Lower lobe of right lung (tissue), 2 donors: Measurements from ENCODE around the gene DTD1. TPM values are rescaled to one million over a fixed set of nuclear protein-coding genes. Genes with fewer than 3 reads are reported as not detected.

Source experiments
- ATAC-seq, 2 donors: fragments of 200-7000 bp; cut with Tn5 transposase; one replicate each; pipeline ENCODE4 v1.9.1; 2020 to 2022; ENCODE audit warnings: mild to moderate bottlenecking in 2 of 2, moderate library complexity in 2 of 2
- DNase-seq: peaks from one replicate; pipeline ENCODE4 v3.0.0-alpha.2; 2020
- H3K27ac ChIP-seq: fragments of 200-600 bp; one replicate; pipeline ENCODE4 v1.8.0; 2022
- H3K27me3 ChIP-seq: fragments of 200-600 bp; one replicate; pipeline ENCODE4 v1.8.0; 2022; ENCODE audit warnings: low read depth
- H3K36me3 ChIP-seq: fragments of 200-600 bp; one replicate; pipeline ENCODE4 v1.8.0; 2022; ENCODE audit warnings: mild to moderate bottlenecking
- H3K4me1 ChIP-seq: fragments of 200-600 bp; one replicate; pipeline ENCODE4 v1.8.0; 2022
- H3K4me3 ChIP-seq: fragments of 200-600 bp; one replicate; pipeline ENCODE4 v1.8.0; 2022; ENCODE audit warnings: mild to moderate bottlenecking
- H3K9me3 ChIP-seq: fragments of 200-600 bp; one replicate; pipeline ENCODE4 v1.8.0; 2022
- CTCF ChIP-seq: fragments of 200-600 bp; IDR thresholded peaks from one replicate; pipeline ENCODE4 v1.8.0; 2022; ENCODE audit warnings: antibody characterized with exemption, mild to moderate bottlenecking
- intact Hi-C: fragments of 100-400 bp; cut with DNase I; formaldehyde crosslinking; loops from one replicate; pipeline ENCODE4 v1.11.0; 2022
- total RNA-seq: library from RNA; stranded (reverse); fragmentation: NEBNext Ultra II Directional; extraction: Animal tissue kit (Norgen Biotek cat#: 25700); gene quantifications from one replicate; pipeline ENCODE4 v1.2.1, GENCODE V29; 2021
- donor health status: DM: no; HTN: yes; CAD: no; lungs with severe emphysema.

DTD1 gene
- total RNA-seq, 1 donor from 2014 or later = 15.7 TPM

GRCh38 chr20:18657575-18657974, 69.7 kb downstream of the DTD1 start:
- TF ChIP-seq CTCF = no peak
- DNase-seq (no peak), ATAC-seq (no peak)
- intact Hi-C loops = no loop called here
- H3K4me1 ChIP-seq = no peaks in the 10 kb centered on the region
- no peaks in the 10 kb centered on the region for H3K9me3 ChIP-seq
- H3K27ac ChIP-seq = no peak overlapping the region
- H3K36me3 ChIP-seq = no peaks in the 10 kb centered on the region
- no peaks in the 10 kb centered on the region for H3K27me3 ChIP-seq
- H3K4me3 ChIP-seq = no peak overlapping the region

DNA sequence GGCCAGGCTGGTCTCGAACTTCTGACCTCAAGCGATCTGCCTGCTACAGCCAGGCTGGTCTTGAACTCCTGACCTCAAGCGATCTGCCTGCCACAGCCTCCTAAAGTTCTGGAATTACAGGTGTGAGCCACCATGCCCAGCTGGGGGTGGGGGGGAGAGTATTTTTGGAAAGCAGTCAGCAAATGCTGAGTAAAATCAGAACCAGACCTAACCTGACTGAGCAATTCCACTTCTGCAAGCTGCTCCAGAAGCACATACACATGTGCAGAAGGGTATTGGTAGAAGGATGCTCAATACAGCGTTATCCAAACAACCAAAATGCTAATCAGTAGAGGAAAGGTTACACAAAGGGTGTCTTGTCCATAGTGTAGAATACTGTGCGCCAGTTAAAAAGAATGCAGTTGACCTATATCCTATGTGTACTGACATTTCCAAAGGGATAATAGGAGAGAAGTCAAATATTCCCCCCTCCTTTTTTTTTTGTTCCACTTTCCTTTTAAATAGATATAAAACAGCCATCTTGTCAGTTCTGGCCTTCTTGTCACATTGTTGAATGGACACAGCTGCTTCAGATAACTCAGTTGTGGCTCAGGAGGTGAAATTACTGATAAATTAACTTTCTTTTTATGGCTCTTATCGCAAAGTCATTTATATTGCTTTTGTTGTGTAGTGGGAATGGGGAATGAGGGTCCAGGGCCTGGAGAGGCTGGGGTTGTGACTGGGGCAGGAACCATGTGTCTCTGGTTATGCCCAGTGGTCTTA, 74.6 kb downstream of the DTD1 start:
- no peak for TF ChIP-seq CTCF
- intact Hi-C loops = no loop called here
- H3K4me1 ChIP-seq = no peaks in the 10 kb centered on the region
- no peaks in the 10 kb centered on the region for H3K36me3 ChIP-seq
- DNase-seq (no peak), ATAC-seq (no peak)
- no peaks in the 10 kb centered on the region for H3K9me3 ChIP-seq
- no peak overlapping the region for H3K27ac ChIP-seq
- H3K27me3 ChIP-seq = no peaks in the 10 kb centered on the region
- no peak overlapping the region for H3K4me3 ChIP-seq

GRCh38 chr20:18663932-18664331, 76.1 kb downstream of the DTD1 start:
- ATAC-seq = no peak
- H3K27ac ChIP-seq = no peak overlapping the region
- H3K36me3 ChIP-seq = no peaks in the 10 kb centered on the region
- H3K27me3 ChIP-seq = no peaks in the 10 kb centered on the region
- DNase-seq = no peak
- H3K9me3 ChIP-seq = no peaks in the 10 kb centered on the region
- H3K4me1 ChIP-seq = no peaks in the 10 kb centered on the region
- no peak overlapping the region for H3K4me3 ChIP-seq
- intact Hi-C loops = no loop called here
- TF ChIP-seq CTCF = no peak

DNA sequence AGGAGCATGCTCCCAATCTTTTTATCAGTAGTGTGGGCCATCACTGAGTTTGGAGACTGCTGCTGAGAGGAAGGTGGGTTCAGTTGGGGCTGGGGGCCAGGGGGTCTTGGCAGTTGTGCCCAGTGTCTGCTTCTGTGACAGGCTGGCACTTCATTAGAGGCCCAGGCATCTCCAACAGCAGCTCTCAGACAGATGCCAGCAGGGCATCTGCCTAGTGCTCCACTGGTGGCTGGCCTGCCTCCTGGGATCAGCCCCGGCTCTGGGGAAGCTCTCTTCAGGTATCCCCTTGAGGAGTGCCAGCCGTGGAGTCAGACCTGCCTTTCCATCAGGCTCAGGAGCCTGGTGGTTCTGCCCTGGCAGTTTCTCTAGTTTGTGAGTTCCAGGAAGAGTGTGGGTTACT, 77.3 kb downstream of the DTD1 start:
- no peaks in the 10 kb centered on the region for H3K4me1 ChIP-seq
- no peaks in the 10 kb centered on the region for H3K27me3 ChIP-seq
- TF ChIP-seq CTCF = no peak
- no peaks in the 10 kb centered on the region for H3K9me3 ChIP-seq
- no peaks in the 10 kb centered on the region for H3K36me3 ChIP-seq
- no peak overlapping the region for H3K4me3 ChIP-seq
- DNase-seq (no peak), ATAC-seq (no peak)
- intact Hi-C loops = no loop called here
- no peak overlapping the region for H3K27ac ChIP-seq

- intact Hi-C loops = no loop called here
- Histone ChIP-seq H3K27me3 (no peaks in the 10 kb centered on the region), H3K27ac (no peak overlapping the region), H3K4me3 (no peak overlapping the region), H3K36me3 (no peaks in the 10 kb centered on the region), H3K9me3 (no peaks in the 10 kb centered on the region), H3K4me1 (no peaks in the 10 kb centered on the region)
- DNase-seq (no peak), ATAC-seq (no peak)
- TF ChIP-seq CTCF = no peak
These were observed 79.1 kb downstream of the DTD1 start for GRCh38 chr20:18666803-18667415.
